ENCODE data around the gene CFTR.
"Not testable (repeated sequence)": the region's sequence is repeated elsewhere in the genome, so short reads cannot be mapped to it uniquely, and the experiment has no call there.

CFTR gene

GRCh38 chr7:117706210-117706609, 226.4 kb downstream of the CFTR start:
- in situ Hi-C loops (cut with HindIII; ENCODE audit: low pct_ligation_motif_present, low sequenced_read_pairs): no loop called here
- no peak overlapping the region for H3K27ac ChIP-seq
- no peak for DNase-seq

GRCh38 chr7:117707080-117707479, 227.3 kb downstream of the CFTR start:
- in situ Hi-C loops (cut with HindIII; ENCODE audit: low pct_ligation_motif_present, low sequenced_read_pairs): no loop called here
- Histone ChIP-seq H3K27me3 (replicated peaks) (no peaks in the 10 kb centered on the region), H3K36me3 (replicated peaks) (no peaks in the 10 kb centered on the region), H3K4me3 (ENCODE audit: low read depth, low read length) (no peak overlapping the region), H3K27ac (no peak overlapping the region)
- no peak for TF ChIP-seq CTCF (IDR thresholded peaks at IDR 0.05; ENCODE audit: low read depth, low read length, missing control alignments)
- no peak for DNase-seq

More at GRCh38 chr7:117706210-117706609, 226.4 kb downstream of the CFTR start:
- Histone ChIP-seq H3K4me3 (ENCODE audit: low read depth, low read length) (no peak overlapping the region), H3K27me3 (replicated peaks) (no peaks in the 10 kb centered on the region), H3K36me3 (replicated peaks) (no peaks in the 10 kb centered on the region)
- no peak for TF ChIP-seq CTCF (IDR thresholded peaks at IDR 0.05; ENCODE audit: low read depth, low read length, missing control alignments)

- H3K27ac ChIP-seq; H3K27me3 ChIP-seq (replicated peaks); in situ Hi-C loops (cut with HindIII; ENCODE audit: low pct_ligation_motif_present, low sequenced_read_pairs); H3K36me3 ChIP-seq (replicated peaks); DNase-seq; H3K4me3 ChIP-seq (ENCODE audit: low read depth, low read length): not testable (repeated sequence)
Measured at GRCh38 chr7:117708173-117708572, 228.3 kb downstream of the CFTR start.

- DNase-seq: no peak
- no peak overlapping the region for H3K4me3 ChIP-seq (ENCODE audit: low read depth, low read length)
- no peaks in the 10 kb centered on the region for H3K27me3 ChIP-seq (replicated peaks)
- in situ Hi-C loops (cut with HindIII; ENCODE audit: low pct_ligation_motif_present, low sequenced_read_pairs): no loop called here
- H3K27ac ChIP-seq: no peak overlapping the region
- no peak for TF ChIP-seq CTCF (IDR thresholded peaks at IDR 0.05; ENCODE audit: low read depth, low read length, missing control alignments)
- H3K36me3 ChIP-seq (replicated peaks): no peaks in the 10 kb centered on the region
Measured at GRCh38 chr7:117711556-117711955, 231.7 kb downstream of the CFTR start.

- H3K27ac ChIP-seq: no peak overlapping the region
- peak; percentile 76 for TF ChIP-seq CTCF (IDR thresholded peaks at IDR 0.05; ENCODE audit: low read depth, low read length, missing control alignments)
- H3K27me3 ChIP-seq (replicated peaks): no peaks in the 10 kb centered on the region
- in situ Hi-C loops (cut with HindIII; ENCODE audit: low pct_ligation_motif_present, low sequenced_read_pairs): no loop called here
- DNase-seq: peak; percentile 54
- no peaks in the 10 kb centered on the region for H3K36me3 ChIP-seq (replicated peaks)
- H3K4me3 ChIP-seq (ENCODE audit: low read depth, low read length): no peak overlapping the region
Measured at GRCh38 chr7:117715784-117716445, 236.1 kb downstream of the CFTR start.

- Histone ChIP-seq H3K27me3 (replicated peaks) (no peaks in the 10 kb centered on the region), H3K36me3 (replicated peaks) (no peaks in the 10 kb centered on the region), H3K27ac (no peak overlapping the region), H3K4me3 (ENCODE audit: low read depth, low read length) (no peak overlapping the region)
- TF ChIP-seq CTCF (IDR thresholded peaks at IDR 0.05; ENCODE audit: low read depth, low read length, missing control alignments): no peak
- no peak for DNase-seq
- in situ Hi-C loops (cut with HindIII; ENCODE audit: low pct_ligation_motif_present, low sequenced_read_pairs): no loop called here
Measured at GRCh38 chr7:117716707-117717299, 237.0 kb downstream of the CFTR start.

Data from brain microvascular endothelial cell (primary cell).